Tibial nerve (tissue), 4 donors: ENCODE results near the gene IQSEC1.

ENCODE experiments used
- CTCF ChIP-seq, 5 experiments: fragments of 200-600 bp in 3 of 5; fragments of 450-650 bp in 2 of 5; sonication (generic) in 3 of 5; IDR thresholded peaks; one replicate each; pipeline ENCODE4 v1.5.1; 2016 to 2019; ENCODE audit warnings: antibody characterized with exemption in 5 of 5, mild to moderate bottlenecking in 3 of 5, moderate library complexity in 2 of 5
- EP300 ChIP-seq, 2 donors: sonication (generic); formaldehyde crosslinking; IDR thresholded peaks; one replicate each; pipeline ENCODE4 v1.6.1; 2017; ENCODE audit warnings: antibody characterized with exemption in 2 of 2, mild to moderate bottlenecking in 1 of 2
- POLR2A ChIP-seq, 2 donors: fragments of 450-650 bp; IDR thresholded peaks; one replicate each; pipeline ENCODE4 v1.6.1; 2017; ENCODE audit warnings: antibody characterized with exemption in 2 of 2, mild to moderate bottlenecking in 2 of 2, moderate library complexity in 2 of 2

- TF ChIP-seq CTCF (IDR thresholded peaks at IDR 0.05): no peak
- TF ChIP-seq POLR2A (IDR thresholded peaks at IDR 0.05): no peak
- TF ChIP-seq EP300 (IDR thresholded peaks at IDR 0.05): no peak
Observed at GRCh38 chr3:13071695-13072094, 1.5 kb downstream of the IQSEC1 start.
